Rectal smooth muscle tissue (tissue), 1 donor: Measurements from ENCODE around the gene NOX1.

Source experiments
- H3K27ac ChIP-seq: one replicate; pipeline ENCODE4 v1.7.0; 2013; ENCODE audit warnings: low read depth, low read length, inconsistent platforms
- H3K27me3 ChIP-seq: one replicate; pipeline ENCODE4 v1.7.0; 2013; ENCODE audit warnings: low read length; ENCODE audit not compliant: control insufficient read depth, insufficient read depth
- H3K36me3 ChIP-seq: one replicate; pipeline ENCODE4 v1.7.0; 2013; ENCODE audit warnings: low read length; ENCODE audit not compliant: control insufficient read depth, insufficient read depth
- H3K4me1 ChIP-seq: one replicate; pipeline ENCODE4 v1.7.0; 2013; ENCODE audit warnings: low read length; ENCODE audit not compliant: control insufficient read depth, insufficient read depth
- H3K4me3 ChIP-seq: one replicate; pipeline ENCODE4 v1.7.0; 2013; ENCODE audit warnings: low read length
- H3K9ac ChIP-seq: one replicate; pipeline ENCODE4 v1.7.0; 2013; ENCODE audit warnings: low read length

The NOX1 gene

DNA sequence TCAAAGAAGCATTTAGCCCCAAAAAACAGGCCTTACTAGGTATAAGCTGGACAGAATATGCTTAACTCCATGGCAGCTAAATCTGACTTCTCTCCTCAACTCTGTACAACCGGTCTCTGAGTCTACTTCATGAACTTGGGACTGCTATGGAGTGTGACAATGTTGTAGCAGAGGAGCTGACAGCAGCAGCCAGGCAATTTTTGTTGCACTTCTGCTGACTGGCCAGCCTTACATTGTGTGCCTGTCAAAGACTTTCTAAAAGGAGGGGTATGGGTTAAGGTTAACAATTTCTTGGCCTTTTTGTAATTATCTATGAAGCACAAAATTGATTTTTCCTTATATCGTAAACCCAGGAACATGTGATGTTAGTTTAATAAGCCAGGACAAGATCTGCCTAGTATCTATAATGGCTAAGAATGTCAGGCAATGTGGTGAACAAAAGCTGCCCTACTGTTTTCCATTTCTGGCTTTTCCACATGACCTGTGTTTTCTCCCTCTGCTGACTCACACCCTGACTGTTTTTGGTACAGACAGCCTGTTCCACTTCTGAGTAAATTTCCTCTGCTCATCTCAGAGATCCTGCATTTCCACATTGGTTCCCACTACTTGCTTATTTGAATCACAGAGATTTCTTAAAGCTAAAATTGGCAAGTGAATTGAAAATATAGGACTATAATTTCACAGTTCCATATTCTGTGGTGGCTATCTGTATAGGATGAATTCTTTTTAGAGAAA is 9.3 kb downstream of the NOX1 start:
- no peaks in the 10 kb centered on the region for H3K27me3 ChIP-seq
- H3K27ac ChIP-seq: peak overlapping the region; percentile 53
- no peak overlapping the region for H3K4me3 ChIP-seq
- peaks cover 9% of the 10 kb centered on the region for H3K4me1 ChIP-seq
- H3K9ac ChIP-seq: no peak overlapping the region
- H3K36me3 ChIP-seq: no peaks in the 10 kb centered on the region

DNA sequence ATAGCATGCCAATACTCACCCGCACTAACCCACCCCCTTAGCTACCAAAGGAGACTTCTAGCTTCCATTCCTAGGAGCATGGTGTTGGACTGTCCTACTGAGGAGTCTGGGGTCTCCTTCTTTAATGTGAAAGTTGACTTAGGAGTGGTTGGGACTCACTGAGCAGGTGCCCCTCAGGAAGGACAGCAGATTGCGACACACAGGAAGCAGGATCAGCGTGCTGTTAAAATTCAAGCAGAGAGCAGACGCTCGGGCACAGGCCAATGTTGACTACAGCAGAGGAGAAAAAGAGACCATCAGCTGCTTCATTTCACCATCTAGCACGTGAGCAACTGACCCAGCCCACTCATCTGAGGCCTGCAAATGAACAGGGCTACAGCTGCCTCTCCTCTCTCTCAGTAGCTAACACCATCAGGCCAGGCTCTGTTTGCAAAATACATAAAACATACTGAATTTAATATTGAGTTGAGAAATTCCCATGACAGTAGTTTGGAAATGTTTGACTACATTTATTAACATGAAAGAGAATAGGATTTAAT is 10.8 kb downstream of the NOX1 start:
- Histone ChIP-seq H3K27me3 (no peaks in the 10 kb centered on the region), H3K4me1 (peaks cover 9% of the 10 kb centered on the region), H3K9ac (no peak overlapping the region), H3K36me3 (no peaks in the 10 kb centered on the region), H3K27ac (no peak overlapping the region), H3K4me3 (no peak overlapping the region)

DNA sequence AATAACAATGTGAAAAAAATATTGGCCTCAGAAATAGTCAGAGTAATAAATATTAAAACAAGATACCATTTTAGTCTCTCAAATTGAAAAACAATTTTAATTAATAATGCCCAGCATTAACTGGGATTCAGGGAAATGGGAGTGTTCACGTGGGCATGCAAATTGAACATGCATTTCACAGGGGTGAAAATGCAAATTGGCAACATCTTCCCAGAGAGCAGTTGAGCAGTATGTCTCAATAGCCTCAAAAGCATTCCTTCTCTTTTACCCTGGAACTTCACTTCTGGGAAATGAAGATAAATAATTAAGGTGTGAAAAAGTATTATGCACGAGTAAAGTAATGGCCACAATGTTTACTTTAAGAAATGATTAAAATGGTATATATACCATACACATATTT is 21.3 kb downstream of the NOX1 start:
- Histone ChIP-seq H3K4me3 (no peak overlapping the region), H3K36me3 (no peaks in the 10 kb centered on the region), H3K27me3 (no peaks in the 10 kb centered on the region), H3K4me1 (no peaks in the 10 kb centered on the region), H3K27ac (no peak overlapping the region), H3K9ac (no peak overlapping the region)

DNA sequence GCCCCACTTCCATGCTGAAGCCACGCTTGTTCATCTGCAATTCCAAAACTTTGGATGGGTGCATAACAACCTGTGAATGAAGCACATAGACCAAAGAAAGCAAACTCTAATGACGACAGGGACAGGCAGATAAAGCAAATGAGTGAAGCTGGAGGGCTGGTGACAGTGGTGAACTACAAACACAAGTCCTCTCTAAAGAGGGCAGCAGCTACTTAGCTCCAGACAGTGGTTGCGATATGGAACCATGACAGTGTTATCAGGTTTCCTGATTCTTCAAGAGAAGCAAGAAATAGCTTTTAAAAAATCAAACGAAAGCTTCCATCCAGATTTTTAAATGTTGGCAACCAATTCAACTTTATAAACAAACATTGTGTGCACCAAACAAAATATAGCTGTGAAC is 23.8 kb downstream of the NOX1 start:
- no peaks in the 10 kb centered on the region for H3K36me3 ChIP-seq
- no peaks in the 10 kb centered on the region for H3K4me1 ChIP-seq
- H3K27ac ChIP-seq: no peak overlapping the region
- no peak overlapping the region for H3K4me3 ChIP-seq
- no peaks in the 10 kb centered on the region for H3K27me3 ChIP-seq
- no peak overlapping the region for H3K9ac ChIP-seq

DNA sequence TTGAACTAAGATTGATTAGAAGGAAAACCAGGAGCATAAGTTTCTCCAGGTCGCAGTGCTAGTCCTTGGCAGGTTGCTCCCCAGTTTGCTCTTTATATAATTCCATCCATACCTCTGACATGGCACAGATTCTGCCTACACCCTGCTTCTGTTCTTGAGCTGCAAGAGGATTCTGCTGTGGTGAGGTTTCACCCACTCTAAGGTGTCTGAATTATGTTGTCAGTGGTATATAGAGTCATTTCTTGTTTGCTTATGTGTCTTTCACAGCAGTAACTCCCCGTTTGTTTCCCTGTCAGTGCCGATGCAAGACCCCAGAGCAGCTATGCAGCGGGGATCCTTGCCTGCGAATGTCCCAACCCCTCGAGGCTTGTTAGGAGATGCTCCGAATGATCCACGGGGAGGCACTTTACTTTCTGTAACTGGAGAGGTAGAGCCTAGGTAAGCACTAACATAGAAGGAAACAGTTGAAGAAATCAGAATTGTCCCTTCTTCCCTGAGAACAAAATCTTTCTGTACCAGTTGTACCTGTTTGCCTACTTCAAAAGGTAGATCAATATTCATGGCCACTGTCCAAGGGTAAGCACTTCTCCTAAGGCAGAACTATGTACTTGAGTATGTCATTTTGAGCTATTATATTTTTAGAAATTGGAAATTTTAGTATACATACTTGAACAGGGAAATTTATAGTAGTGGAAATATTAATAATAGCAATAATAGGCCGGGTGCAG is 42.8 kb downstream of the NOX1 start:
- no peak overlapping the region for H3K4me3 ChIP-seq

DNA sequence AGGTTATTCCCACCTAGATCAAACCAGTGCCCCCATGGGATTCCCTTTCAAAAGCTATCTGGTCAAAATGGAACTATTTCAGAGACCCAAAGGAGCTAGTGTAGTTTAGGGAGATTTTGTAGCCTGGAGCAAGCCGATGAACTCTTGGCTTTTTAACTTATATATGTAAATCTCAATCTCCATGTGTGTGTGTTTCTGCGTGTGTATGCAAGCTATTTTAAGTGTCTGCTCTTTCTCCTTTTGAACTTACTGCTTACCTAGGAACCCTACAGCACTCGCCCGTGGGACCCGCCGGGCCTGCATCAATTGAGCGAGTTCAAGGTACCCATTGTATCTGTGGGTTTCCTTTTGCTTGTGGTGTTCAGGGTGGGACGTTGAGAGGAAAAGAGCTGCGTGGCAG is 43.6 kb downstream of the NOX1 start:
- no peaks in the 10 kb centered on the region for H3K4me1 ChIP-seq
- no peak overlapping the region for H3K9ac ChIP-seq
- peaks cover 4% of the 10 kb centered on the region for H3K36me3 ChIP-seq
- no peak overlapping the region for H3K4me3 ChIP-seq
- no peaks in the 10 kb centered on the region for H3K27me3 ChIP-seq
- no peak overlapping the region for H3K27ac ChIP-seq

More for the DNA sequence above, 42.8 kb downstream of the NOX1 start:
- no peaks in the 10 kb centered on the region for H3K27me3 ChIP-seq
- no peak overlapping the region for H3K27ac ChIP-seq
- H3K4me1 ChIP-seq: no peaks in the 10 kb centered on the region
- peaks cover 4% of the 10 kb centered on the region for H3K36me3 ChIP-seq
- no peak overlapping the region for H3K9ac ChIP-seq

DNA sequence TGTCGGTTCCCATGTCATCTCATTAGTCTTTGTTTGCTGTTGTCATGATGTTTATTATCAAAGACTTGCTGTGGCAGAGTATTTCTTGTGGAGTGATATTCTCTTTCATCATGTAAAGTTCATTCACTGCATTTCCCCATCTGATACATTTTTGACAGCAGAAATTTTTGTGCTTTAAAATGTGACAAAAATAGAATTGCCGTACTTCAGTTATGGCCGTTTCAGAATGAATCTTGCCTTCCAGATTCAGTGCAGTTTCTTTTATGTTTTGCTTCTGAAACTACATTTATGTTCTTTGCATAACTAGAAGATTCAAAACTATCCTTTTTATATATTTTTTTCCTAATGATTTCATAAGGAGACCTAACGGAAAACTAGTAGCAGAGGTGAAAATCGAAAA is 44.0 kb downstream of the NOX1 start:
- Histone ChIP-seq H3K4me1 (no peaks in the 10 kb centered on the region), H3K27ac (no peak overlapping the region), H3K9ac (no peak overlapping the region), H3K4me3 (no peak overlapping the region), H3K36me3 (peaks cover 4% of the 10 kb centered on the region), H3K27me3 (no peaks in the 10 kb centered on the region)

DNA sequence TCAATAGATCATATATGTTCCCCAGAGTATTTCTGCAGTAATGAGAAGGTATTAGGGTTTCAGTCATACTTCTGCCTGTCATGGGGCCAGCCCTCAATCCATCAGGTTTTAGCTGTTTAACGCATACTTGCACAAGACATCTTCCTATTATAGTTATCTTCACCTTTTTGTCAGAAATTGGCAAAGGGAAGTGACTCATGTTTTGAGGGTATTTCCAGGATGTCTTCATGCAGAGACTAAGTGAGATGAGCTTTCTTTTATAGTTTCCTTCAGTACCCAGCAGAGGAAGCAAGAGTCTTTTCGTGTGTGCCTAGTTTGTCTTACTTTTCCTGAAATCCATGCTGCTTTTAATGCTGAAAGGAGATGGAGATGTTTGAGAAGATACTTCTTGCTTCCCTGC is 44.4 kb downstream of the NOX1 start:
- Histone ChIP-seq H3K27me3 (no peaks in the 10 kb centered on the region), H3K27ac (no peak overlapping the region), H3K4me1 (no peaks in the 10 kb centered on the region), H3K4me3 (no peak overlapping the region), H3K36me3 (peaks cover 4% of the 10 kb centered on the region), H3K9ac (no peak overlapping the region)

DNA sequence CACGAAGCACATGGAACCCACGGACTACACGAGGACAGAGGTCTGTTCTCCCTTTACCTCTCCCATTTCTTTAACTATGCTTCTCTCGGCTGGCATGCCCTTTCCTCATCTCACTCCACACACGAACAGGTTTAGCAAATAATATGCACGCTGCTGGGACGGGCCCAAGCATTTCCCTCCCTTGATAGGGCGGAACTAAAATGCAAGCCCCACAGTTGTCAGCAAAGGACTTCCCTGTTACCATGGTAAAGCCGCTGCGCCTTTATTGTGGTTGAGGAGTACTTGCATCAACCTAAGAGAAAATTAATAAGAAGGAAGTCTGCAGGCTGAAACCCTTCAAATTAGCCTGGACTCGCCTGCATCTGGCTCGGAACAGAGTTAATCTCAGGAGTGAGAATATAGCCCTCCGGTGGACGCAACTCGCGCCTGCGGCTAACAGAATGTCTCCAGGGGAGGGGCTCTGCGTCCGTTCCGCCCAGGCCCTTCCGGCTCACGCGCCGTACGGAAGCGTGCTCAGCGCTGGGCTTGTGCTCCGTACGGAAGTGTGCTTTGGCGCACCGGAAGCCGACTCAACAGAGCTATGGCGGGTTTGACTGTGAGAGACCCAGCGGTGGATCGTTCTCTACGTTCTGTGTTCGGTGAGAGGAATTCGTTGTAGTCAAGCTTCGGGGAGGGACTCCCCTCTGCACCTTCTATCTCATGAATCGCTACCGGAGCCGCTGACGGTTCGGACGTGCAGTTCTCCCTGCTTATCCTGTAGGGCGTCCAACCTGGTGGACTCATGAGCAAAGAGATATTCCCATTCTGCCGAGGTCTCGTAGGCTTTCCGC is 54.1 kb downstream of the NOX1 start, which contains the start of gene CSTF2:
CSTF2 (plus strand) TSS at position 555 of the 830 bp plus-strand sequence; CDS start at position 581, 26 bp downstream.
- peak within 1 kb of the TSS; percentile 25 for H3K27ac ChIP-seq

DNA sequence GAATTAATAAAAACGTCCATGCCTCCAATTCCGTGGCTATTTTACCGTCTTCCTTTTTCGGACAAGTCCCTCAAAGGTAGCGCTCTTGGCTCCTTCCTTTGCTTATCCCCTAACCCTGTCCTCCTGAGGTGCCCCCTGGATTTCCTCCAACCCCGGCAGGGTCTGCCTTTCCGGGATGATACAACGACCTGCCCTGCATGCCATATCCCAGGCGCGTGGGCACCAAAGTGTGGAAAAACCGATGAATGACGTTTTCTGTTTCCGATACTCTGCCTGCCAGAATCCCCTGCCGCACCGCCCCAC is 54.7 kb downstream of the NOX1 start:
- no peak overlapping the region for H3K9ac ChIP-seq
- H3K27ac ChIP-seq: peak overlapping the region; percentile 25

More for the DNA sequence above, 54.1 kb downstream of the NOX1 start, which contains the start of gene CSTF2:
- Histone ChIP-seq H3K4me3 (peak within 1 kb of the TSS; percentile 74), H3K36me3 (no peaks in the 10 kb centered on the region), H3K4me1 (no peaks in the 10 kb centered on the region), H3K9ac (no peak within 1 kb of the TSS), H3K27me3 (peaks cover 4% of the 10 kb centered on the region)

DNA sequence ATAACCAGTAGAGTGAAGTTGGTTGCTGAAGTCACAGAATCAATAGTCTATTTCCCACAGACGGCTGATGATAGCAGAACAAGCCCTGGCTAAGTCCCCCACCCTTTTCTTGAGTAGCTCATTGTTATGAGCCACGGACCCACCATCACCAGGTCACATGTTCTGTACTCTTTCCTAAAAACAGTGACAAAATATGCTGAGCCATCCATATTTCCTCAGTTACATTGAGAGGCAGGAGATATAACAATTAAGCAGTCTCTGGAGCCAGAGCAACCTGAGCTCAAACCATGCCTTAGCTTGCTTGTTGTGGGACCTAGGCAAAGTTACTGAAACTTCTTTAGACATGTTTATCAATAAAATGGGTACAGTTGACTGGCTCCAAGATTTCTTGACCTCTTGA is 56.8 kb downstream of the NOX1 start:
- Histone ChIP-seq H3K27ac (no peak overlapping the region), H3K4me1 (no peaks in the 10 kb centered on the region), H3K4me3 (no peak overlapping the region), H3K27me3 (peaks cover 4% of the 10 kb centered on the region), H3K9ac (no peak overlapping the region), H3K36me3 (no peaks in the 10 kb centered on the region)

More for the DNA sequence above, 54.7 kb downstream of the NOX1 start:
- no peaks in the 10 kb centered on the region for H3K36me3 ChIP-seq
- H3K4me1 ChIP-seq: no peaks in the 10 kb centered on the region
- peaks cover 4% of the 10 kb centered on the region for H3K27me3 ChIP-seq
- H3K4me3 ChIP-seq: peak overlapping the region; percentile 74
